ENCODE measurements around the gene SLC39A13.

The SLC39A13 gene

GRCh38 chr11:47377571-47378009, 30.8 kb upstream of the SLC39A13 start:
- H2AFZ ChIP-seq (ENCODE audit: low read depth, low read length) = no peak overlapping the region

GRCh38 chr11:47378010-47378835, 30.2 kb upstream of the SLC39A13 start, which contains the start of gene SPI1:
Gene SPI1, minus strand, starts transcription at chr11:47378547. Its CDS starts 194 bp downstream, at chr11:47378353.
- Histone ChIP-seq H3K27me3 (ENCODE audit: insufficient read depth, low read length, poor library complexity) (no peaks in the 10 kb centered on the region), H3K9ac (ENCODE audit: low read depth, low read length) (no peak within 1 kb of the TSS), H3K4me2 (ENCODE audit: insufficient read depth, low read length) (no peak within 1 kb of the TSS), H3K9me3 (ENCODE audit: insufficient read depth, low read length, severe bottlenecking) (no peaks in the 10 kb centered on the region), H3K4me3 (ENCODE audit: low read depth in 1 of 2, low read length in 2 of 2) (no peak within 1 kb of the TSS), H3K79me2 (ENCODE audit: insufficient read depth, low read length) (no peaks in the 10 kb centered on the region), H2AFZ (ENCODE audit: low read depth, low read length) (no peak within 1 kb of the TSS), H4K20me1 (ENCODE audit: insufficient read depth, low read length) (no peaks in the 10 kb centered on the region), H3K27ac (ENCODE audit: low read length) (no peak within 1 kb of the TSS), H3K4me1 (ENCODE audit: insufficient read depth, low read length) (no peaks in the 10 kb centered on the region), H3K36me3 (ENCODE audit: insufficient read depth, low read length) (no peaks in the 10 kb centered on the region)
- TF ChIP-seq CTCF (IDR thresholded peaks at IDR 0.05; ENCODE audit: borderline replicate concordance, extremely low read depth, low read length, poor library complexity, severe bottlenecking) (no peak), EZH2 (IDR thresholded peaks at IDR 0.05; ENCODE audit: borderline replicate concordance, low read depth, low read length, severe bottlenecking) (no peak)
- no peak for ATAC-seq (ENCODE audit: insufficient read depth, low read depth)
- no peak for DNase-seq

More at GRCh38 chr11:47377571-47378009, 30.8 kb upstream of the SLC39A13 start:
- TF ChIP-seq EZH2 (IDR thresholded peaks at IDR 0.05; ENCODE audit: borderline replicate concordance, low read depth, low read length, severe bottlenecking) = no peak
- TF ChIP-seq CTCF (IDR thresholded peaks at IDR 0.05; ENCODE audit: borderline replicate concordance, extremely low read depth, low read length, poor library complexity, severe bottlenecking) = no peak
- H3K9ac ChIP-seq (ENCODE audit: low read depth, low read length) = no peak overlapping the region
- ATAC-seq (ENCODE audit: insufficient read depth, low read depth) = no peak
- no peaks in the 10 kb centered on the region for H3K9me3 ChIP-seq (ENCODE audit: insufficient read depth, low read length, severe bottlenecking)
- no peaks in the 10 kb centered on the region for H3K27me3 ChIP-seq (ENCODE audit: insufficient read depth, low read length, poor library complexity)
- no peak for DNase-seq
- H3K79me2 ChIP-seq (ENCODE audit: insufficient read depth, low read length) = no peaks in the 10 kb centered on the region
- no peak overlapping the region for H3K4me3 ChIP-seq (ENCODE audit: low read depth in 1 of 2, low read length in 2 of 2)
- H3K36me3 ChIP-seq (ENCODE audit: insufficient read depth, low read length) = no peaks in the 10 kb centered on the region
- no peak overlapping the region for H3K4me2 ChIP-seq (ENCODE audit: insufficient read depth, low read length)
- H4K20me1 ChIP-seq (ENCODE audit: insufficient read depth, low read length) = no peaks in the 10 kb centered on the region
- no peak overlapping the region for H3K27ac ChIP-seq (ENCODE audit: low read length)
- H3K4me1 ChIP-seq (ENCODE audit: insufficient read depth, low read length) = no peaks in the 10 kb centered on the region

GRCh38 chr11:47378836-47379170, 29.6 kb upstream of the SLC39A13 start:
- H2AFZ ChIP-seq (ENCODE audit: low read depth, low read length) = no peak overlapping the region
- H3K79me2 ChIP-seq (ENCODE audit: insufficient read depth, low read length) = no peaks in the 10 kb centered on the region
- no peak for TF ChIP-seq CTCF (IDR thresholded peaks at IDR 0.05; ENCODE audit: borderline replicate concordance, extremely low read depth, low read length, poor library complexity, severe bottlenecking)
- no peak for TF ChIP-seq EZH2 (IDR thresholded peaks at IDR 0.05; ENCODE audit: borderline replicate concordance, low read depth, low read length, severe bottlenecking)
- H4K20me1 ChIP-seq (ENCODE audit: insufficient read depth, low read length) = no peaks in the 10 kb centered on the region
- no peak overlapping the region for H3K9ac ChIP-seq (ENCODE audit: low read depth, low read length)
- H3K4me2 ChIP-seq (ENCODE audit: insufficient read depth, low read length) = no peak overlapping the region
- H3K4me1 ChIP-seq (ENCODE audit: insufficient read depth, low read length) = no peaks in the 10 kb centered on the region
- H3K27ac ChIP-seq (ENCODE audit: low read length) = no peak overlapping the region
- H3K4me3 ChIP-seq (ENCODE audit: low read depth in 1 of 2, low read length in 2 of 2) = no peak overlapping the region
- no peaks in the 10 kb centered on the region for H3K9me3 ChIP-seq (ENCODE audit: insufficient read depth, low read length, severe bottlenecking)
- no peaks in the 10 kb centered on the region for H3K27me3 ChIP-seq (ENCODE audit: insufficient read depth, low read length, poor library complexity)
- H3K36me3 ChIP-seq (ENCODE audit: insufficient read depth, low read length) = no peaks in the 10 kb centered on the region
- no peak for ATAC-seq (ENCODE audit: insufficient read depth, low read depth)
- DNase-seq = no peak
